Measurements from ENCODE around the gene TMEM220. TPM values are rescaled to one million over a fixed set of nuclear protein-coding genes. Genes with fewer than 3 reads are reported as not detected.

TMEM220 gene
- total RNA-seq, 1 experiment from 2014 or later, result not detected

- Histone ChIP-seq H3K4me3 (no peak overlapping the region), H3F3A (ENCODE audit: insufficient read depth, low read depth) (no peaks in the 10 kb centered on the region), H3K27ac (no peak overlapping the region), H3K9me3 (ENCODE audit: insufficient read depth, low read depth) (no peaks in the 10 kb centered on the region), H4K20me1 (ENCODE audit: insufficient read depth) (no peaks in the 10 kb centered on the region), H2AFZ (no peak overlapping the region), H3K79me2 (ENCODE audit: low read depth) (no peaks in the 10 kb centered on the region), H3K36me3 (ENCODE audit: low read depth) (no peaks in the 10 kb centered on the region), H3K27me3 (ENCODE audit: insufficient read depth, low read depth) (peaks cover 43% of the 10 kb centered on the region), H3K4me2 (no peak overlapping the region), H3K4me1 (replicated peaks; ENCODE audit: insufficient read depth) (no peaks in the 10 kb centered on the region), H3K9me2 (ENCODE audit: insufficient read depth) (no peaks in the 10 kb centered on the region)
- no TSS peak for BruUV-seq (replicated peaks)
- DNase-seq, result peak in 1 of 2 experiments; percentile 46
- CTCF ChIA-PET, result no interaction called here
- TF ChIP-seq EZH2 (IDR thresholded peaks at IDR 0.05; ENCODE audit: low read depth), result no peak
- TF ChIP-seq, protein P1, sequence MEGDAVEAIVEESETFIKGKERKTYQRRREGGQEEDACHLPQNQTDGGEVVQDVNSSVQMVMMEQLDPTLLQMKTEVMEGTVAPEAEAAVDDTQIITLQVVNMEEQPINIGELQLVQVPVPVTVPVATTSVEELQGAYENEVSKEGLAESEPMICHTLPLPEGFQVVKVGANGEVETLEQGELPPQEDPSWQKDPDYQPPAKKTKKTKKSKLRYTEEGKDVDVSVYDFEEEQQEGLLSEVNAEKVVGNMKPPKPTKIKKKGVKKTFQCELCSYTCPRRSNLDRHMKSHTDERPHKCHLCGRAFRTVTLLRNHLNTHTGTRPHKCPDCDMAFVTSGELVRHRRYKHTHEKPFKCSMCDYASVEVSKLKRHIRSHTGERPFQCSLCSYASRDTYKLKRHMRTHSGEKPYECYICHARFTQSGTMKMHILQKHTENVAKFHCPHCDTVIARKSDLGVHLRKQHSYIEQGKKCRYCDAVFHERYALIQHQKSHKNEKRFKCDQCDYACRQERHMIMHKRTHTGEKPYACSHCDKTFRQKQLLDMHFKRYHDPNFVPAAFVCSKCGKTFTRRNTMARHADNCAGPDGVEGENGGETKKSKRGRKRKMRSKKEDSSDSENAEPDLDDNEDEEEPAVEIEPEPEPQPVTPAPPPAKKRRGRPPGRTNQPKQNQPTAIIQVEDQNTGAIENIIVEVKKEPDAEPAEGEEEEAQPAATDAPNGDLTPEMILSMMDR (conservative IDR thresholded peaks at IDR 0.05), result no peak
- intact Hi-C loops (cut with micrococcal nuclease; ENCODE audit: unreplicated experiment), result loop anchor here (5.0 kb wide), 1 partner anchor 92 kb away; no protein-coding TSS in a partner anchor
- POLR2A ChIA-PET (ENCODE audit: unreplicated experiment), result no interaction called here
These were observed 25.2 kb upstream of the TMEM220 start for GRCh38 chr17:10754861-10755591.

- BruUV-seq (replicated peaks), result no TSS peak
- CTCF ChIA-PET, result no interaction called here
- POLR2A ChIA-PET (ENCODE audit: unreplicated experiment), result no interaction called here
These were observed 24.3 kb upstream of the TMEM220 start for GRCh38 chr17:10754109-10754508.

GRCh38 chr17:10752696-10753095 lies 22.9 kb upstream of the TMEM220 start:
- H3K4me3 ChIP-seq, result no peak overlapping the region

More at GRCh38 chr17:10754109-10754508, 24.3 kb upstream of the TMEM220 start:
- intact Hi-C loops (cut with micrococcal nuclease; ENCODE audit: unreplicated experiment), result loop anchor here (5.0 kb wide), 1 partner anchor 93 kb away; no protein-coding TSS in a partner anchor
- Histone ChIP-seq H3K9me3 (ENCODE audit: insufficient read depth, low read depth) (no peaks in the 10 kb centered on the region), H3K4me3 (no peak overlapping the region), H3K27ac (no peak overlapping the region), H3K4me2 (no peak overlapping the region), H3K27me3 (ENCODE audit: insufficient read depth, low read depth) (peaks cover 48% of the 10 kb centered on the region), H3K9me2 (ENCODE audit: insufficient read depth) (no peaks in the 10 kb centered on the region), H3K36me3 (ENCODE audit: low read depth) (no peaks in the 10 kb centered on the region), H3K79me2 (ENCODE audit: low read depth) (no peaks in the 10 kb centered on the region), H2AFZ (no peak overlapping the region), H3F3A (ENCODE audit: insufficient read depth, low read depth) (no peaks in the 10 kb centered on the region), H3K4me1 (replicated peaks; ENCODE audit: insufficient read depth) (no peaks in the 10 kb centered on the region), H4K20me1 (ENCODE audit: insufficient read depth) (no peaks in the 10 kb centered on the region)
- DNase-seq, result peak in 1 of 2 experiments; percentile 17
- TF ChIP-seq, protein P1 (conservative IDR thresholded peaks at IDR 0.05), result peak; percentile 37
- TF ChIP-seq EZH2 (IDR thresholded peaks at IDR 0.05; ENCODE audit: low read depth), result no peak

More at GRCh38 chr17:10752696-10753095, 22.9 kb upstream of the TMEM220 start:
- H3K9me2 ChIP-seq (ENCODE audit: insufficient read depth), result no peaks in the 10 kb centered on the region
- H3F3A ChIP-seq (ENCODE audit: insufficient read depth, low read depth), result no peaks in the 10 kb centered on the region
- H3K4me1 ChIP-seq (replicated peaks; ENCODE audit: insufficient read depth), result no peaks in the 10 kb centered on the region
- POLR2A ChIA-PET (ENCODE audit: unreplicated experiment), result no interaction called here
- CTCF ChIA-PET, result no interaction called here
- H3K27ac ChIP-seq, result no peak overlapping the region
- intact Hi-C loops (cut with micrococcal nuclease; ENCODE audit: unreplicated experiment), result loop anchor here (5.0 kb wide), 1 partner anchor 95 kb away; no protein-coding TSS in a partner anchor
- H3K79me2 ChIP-seq (ENCODE audit: low read depth), result no peaks in the 10 kb centered on the region
- no peak for DNase-seq
- H2AFZ ChIP-seq, result no peak overlapping the region
- H3K9me3 ChIP-seq (ENCODE audit: insufficient read depth, low read depth), result no peaks in the 10 kb centered on the region
- peaks cover 43% of the 10 kb centered on the region for H3K27me3 ChIP-seq (ENCODE audit: insufficient read depth, low read depth)
- H4K20me1 ChIP-seq (ENCODE audit: insufficient read depth), result no peaks in the 10 kb centered on the region
- H3K36me3 ChIP-seq (ENCODE audit: low read depth), result no peaks in the 10 kb centered on the region
- H3K4me2 ChIP-seq, result no peak overlapping the region
- no TSS peak for BruUV-seq (replicated peaks)
- no peak for TF ChIP-seq EZH2 (IDR thresholded peaks at IDR 0.05; ENCODE audit: low read depth)
- TF ChIP-seq, protein P1 (conservative IDR thresholded peaks at IDR 0.05), result no peak

Data from PC-9 (cell line).